Fibroblast of skin of right biceps (primary cell): Measurements from ENCODE around the gene B3GNT4.
A peak's percentile ranks its signal among the peaks of the same experiment; 100 is the strongest.
"Not testable (repeated sequence)": the region's sequence is repeated elsewhere in the genome, so short reads cannot be mapped to it uniquely, and the experiment has no call there.

Source experiments
- DNase-seq: peaks from one replicate; pipeline ENCODE4 v3.0.0-alpha.2; 2013

Gene B3GNT4

DNA sequence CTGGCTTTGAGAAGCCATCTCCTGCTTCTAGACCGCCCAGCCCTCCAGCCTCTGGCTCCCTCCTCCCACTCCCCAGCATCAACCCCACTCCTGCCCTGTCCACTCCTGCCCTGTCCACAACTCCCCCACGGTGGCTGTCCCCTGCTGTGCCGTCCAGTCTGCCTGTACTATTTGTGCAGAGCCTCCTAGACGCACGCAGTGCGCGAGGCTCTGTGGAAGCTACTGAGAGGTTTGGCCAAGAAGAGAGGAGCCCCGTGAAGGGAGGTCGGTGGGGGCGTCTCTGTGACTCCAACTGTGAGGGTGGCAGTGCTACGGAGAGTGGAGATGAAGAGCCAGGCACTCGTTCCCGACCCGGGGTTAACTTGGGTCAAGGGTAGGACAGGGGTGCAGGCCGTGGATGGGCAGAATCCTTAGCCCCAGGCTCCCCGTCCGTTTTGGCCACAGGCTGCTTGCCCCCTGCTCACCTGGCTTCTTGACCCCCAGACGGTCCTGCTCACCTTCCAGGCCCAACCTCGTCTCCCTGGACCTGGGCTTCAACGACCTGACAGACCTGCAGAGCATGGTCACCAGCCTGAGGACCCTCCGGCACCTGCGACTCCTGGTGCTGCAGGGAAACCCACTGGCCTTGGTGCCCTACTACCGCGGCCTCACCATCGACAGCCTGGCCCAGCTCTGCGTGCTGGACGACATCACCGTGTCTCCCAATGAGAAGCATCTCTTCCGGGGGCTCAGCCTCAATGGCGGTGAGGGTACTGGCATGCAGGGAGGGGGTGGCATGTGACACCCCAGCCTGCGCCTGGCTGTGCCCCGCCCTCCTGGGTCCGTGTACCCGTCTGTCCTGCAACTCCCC is 13.7 kb upstream of the B3GNT4 start:
- DNase-seq, result no peak

DNA sequence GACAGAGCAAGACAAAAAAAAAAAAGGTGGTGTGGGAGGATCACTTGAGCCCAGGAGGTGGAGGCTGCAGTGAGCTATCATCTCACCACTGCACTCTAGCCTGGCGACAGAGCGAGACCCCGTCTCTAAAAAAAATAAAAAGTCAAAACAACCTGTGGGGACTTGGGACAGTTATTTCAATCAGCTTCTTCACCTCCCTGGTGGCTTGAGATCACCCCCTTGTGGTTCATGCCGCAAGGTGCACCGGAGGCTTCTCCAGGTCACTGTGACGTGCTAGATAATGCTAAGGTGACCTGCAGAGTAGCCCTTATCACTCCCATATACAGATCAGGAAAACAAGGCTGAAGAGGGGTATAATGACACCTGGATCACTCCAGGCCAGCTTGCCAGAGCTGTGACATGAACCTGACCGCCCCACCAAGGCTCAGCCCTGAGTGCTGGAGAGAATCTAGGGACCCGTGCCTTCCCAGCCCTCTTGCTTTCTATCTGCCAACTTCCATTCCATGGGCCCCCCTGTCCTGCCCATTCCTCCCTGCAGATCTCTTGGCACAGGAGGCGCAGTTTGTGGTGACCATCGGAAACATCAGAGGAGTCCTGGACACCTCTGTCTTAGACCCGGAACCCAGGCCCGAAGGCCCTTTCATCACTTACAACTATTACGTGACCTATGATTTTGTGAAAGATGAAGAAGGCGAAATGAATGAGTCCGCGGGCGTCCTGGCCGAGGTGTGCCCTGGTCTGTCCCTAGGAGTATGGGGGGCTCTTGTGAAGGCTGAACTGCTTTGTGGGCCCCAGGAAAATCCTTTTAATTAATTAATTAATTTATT is 12.5 kb upstream of the B3GNT4 start:
- DNase-seq, result peak; percentile 52

- no peak for DNase-seq
Measured at GRCh38 chr12:122192441-122192840, 11.1 kb upstream of the B3GNT4 start.

GRCh38 chr12:122194804-122195203 is 8.7 kb upstream of the B3GNT4 start:
- no peak for DNase-seq

DNA sequence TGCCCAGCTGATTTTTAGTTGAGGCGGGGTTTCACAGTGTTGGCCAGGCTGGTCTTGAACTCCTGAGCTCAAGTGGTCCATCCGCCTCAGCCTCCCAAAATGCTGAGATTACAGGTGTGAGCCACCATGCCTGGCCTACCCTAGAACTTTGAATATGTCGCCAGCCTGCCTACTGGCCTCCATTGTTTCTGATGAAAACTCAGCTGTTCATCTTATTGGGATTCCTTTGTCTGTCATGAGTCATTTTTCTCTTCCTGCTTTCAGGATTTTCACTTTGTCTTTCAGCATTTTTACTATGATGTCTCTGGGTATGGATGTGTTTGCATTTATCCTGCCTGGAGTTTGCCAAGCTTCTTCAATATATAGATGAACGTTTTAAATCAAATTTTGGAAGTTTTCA is 8.1 kb upstream of the B3GNT4 start:
- DNase-seq, result no peak

DNA sequence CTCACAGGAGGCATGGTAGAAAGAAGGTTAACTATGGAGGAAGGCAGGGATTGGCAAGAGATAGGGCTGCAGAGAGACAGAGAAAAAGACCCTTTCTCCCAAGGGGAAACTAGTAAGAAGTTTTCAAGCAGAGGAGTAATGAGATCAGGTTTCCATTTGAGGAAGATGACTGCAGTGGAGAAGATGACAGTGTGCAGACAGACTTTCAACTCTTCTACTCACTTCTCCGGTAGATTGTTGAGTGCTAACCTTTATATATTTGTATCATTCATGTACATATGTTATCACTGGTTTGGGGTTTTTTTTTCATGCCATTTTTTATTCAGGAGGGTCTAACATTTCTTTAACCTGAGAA is 5.9 kb upstream of the B3GNT4 start:
- no peak for DNase-seq

- DNase-seq, result no peak
Measured at GRCh38 chr12:122199484-122200355, 3.8 kb upstream of the B3GNT4 start.

DNA sequence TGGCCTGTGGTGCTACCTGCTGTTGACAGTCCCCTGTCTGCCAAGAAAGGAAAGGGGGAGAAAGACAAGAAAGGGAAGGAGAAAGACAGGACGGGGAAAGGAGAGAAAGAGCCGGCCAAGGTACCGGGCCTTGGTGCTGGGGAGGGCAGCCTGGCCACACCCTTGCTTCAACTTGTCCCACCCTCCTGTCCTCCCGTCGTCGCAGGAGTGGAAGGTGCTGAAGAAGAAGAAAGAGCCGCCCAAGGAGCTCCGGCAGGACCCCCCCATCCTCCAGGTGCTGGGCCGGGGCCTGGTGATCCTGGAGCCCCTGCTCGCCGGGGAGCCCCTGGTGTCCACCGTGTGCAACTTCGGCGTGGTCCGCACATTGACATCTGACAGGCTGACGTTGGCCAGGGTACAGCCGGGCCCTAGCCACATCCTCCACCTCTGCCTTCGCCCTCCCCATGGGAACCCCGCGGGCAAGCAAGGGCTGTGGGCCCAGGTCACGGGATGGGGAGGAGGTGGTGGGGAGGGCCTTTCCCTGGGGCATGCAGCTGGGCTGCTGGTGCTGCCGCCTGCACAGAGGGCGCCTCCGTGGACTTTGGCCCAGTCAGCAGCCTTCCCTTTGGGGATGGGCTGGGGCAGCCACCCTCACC is 2.9 kb upstream of the B3GNT4 start:
- no peak for DNase-seq

DNA sequence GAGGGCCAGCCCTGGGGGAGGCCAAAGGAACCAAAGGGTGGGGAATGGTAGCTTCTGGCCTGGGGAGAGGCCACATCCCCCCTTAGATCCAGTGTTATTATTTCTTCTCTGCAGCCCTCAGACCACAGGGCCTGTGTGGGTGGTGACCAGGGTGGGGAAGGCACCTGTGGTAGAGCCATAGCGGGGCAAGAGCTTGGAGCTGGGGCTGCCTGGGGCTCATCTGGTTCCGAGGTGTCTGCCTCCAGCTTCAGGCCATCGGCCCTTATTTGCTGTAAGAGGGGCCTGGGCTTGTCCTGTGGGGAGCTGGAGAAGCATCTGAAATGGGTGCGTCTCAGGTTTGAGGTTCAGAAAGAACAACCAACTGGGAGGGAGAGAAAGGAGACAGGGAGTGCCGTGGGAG is 2.1 kb upstream of the B3GNT4 start:
- no peak for DNase-seq

GRCh38 chr12:122202017-122202416 is 1.5 kb upstream of the B3GNT4 start:
- no peak for DNase-seq

GRCh38 chr12:122202811-122203210 is 698 bp upstream of the B3GNT4 start:
- DNase-seq, result not testable (repeated sequence)

GRCh38 chr12:122204167-122205052 is 901 bp downstream of the B3GNT4 start:
- no peak for DNase-seq

GRCh38 chr12:122205053-122205925 is 1.8 kb downstream of the B3GNT4 start:
- DNase-seq, result no peak

DNA sequence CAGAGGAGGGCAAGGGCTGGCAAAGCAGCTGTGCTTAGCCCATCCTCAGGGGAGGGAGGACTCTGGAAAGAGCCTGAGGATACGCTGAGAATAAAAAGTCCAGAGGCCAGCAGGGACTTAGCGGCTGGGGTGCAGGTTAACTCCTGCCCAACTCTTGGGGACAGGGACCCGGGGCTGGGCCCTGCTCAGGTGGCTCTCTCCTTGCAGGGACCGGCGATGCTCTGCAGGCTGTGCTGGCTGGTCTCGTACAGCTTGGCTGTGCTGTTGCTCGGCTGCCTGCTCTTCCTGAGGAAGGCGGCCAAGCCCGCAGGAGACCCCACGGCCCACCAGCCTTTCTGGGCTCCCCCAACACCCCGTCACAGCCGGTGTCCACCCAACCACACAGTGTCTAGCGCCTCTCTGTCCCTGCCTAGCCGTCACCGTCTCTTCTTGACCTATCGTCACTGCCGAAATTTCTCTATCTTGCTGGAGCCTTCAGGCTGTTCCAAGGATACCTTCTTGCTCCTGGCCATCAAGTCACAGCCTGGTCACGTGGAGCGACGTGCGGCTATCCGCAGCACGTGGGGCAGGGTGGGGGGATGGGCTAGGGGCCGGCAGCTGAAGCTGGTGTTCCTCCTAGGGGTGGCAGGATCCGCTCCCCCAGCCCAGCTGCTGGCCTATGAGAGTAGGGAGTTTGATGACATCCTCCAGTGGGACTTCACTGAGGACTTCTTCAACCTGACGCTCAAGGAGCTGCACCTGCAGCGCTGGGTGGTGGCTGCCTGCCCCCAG is 2.8 kb downstream of the B3GNT4 start:
- DNase-seq, result no peak

GRCh38 chr12:122206976-122207375 is 3.5 kb downstream of the B3GNT4 start:
- DNase-seq, result no peak

- no peak for DNase-seq
Measured at GRCh38 chr12:122207391-122207790, 3.9 kb downstream of the B3GNT4 start.

- no peak for DNase-seq
Measured at GRCh38 chr12:122208073-122208820, 4.7 kb downstream of the B3GNT4 start.

- no peak for DNase-seq
Measured at GRCh38 chr12:122215771-122216170, 12.3 kb downstream of the B3GNT4 start.

DNA sequence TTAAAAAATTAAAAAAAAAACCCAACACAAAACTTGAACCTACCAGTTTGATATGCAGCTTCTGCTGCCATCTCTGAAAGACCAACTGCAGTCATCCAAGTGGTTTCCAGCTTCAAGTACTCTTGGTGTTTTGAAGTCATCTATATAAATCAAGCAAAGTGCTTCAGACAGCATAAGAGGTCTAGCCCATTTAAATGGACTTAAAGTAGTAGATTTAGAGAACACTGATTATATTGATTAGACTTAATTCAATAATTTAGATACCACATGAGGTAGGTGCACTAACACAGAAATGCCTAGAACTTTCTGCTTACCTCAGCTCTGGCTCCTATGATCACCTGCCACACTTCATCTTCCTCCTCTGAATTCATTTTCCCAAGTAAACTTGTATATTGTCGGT is 12.9 kb downstream of the B3GNT4 start:
- no peak for DNase-seq
